DMS 273 treated with DMSO at 0.1 percent for 48 hours (cell line): Measurements from ENCODE around the gene IGF2R.
"Not testable (repeated sequence)": the region's sequence is repeated elsewhere in the genome, so short reads cannot be mapped to it uniquely, and the experiment has no call there.

Experiments used
- DNase-seq: peaks from one replicate; lab custom pipeline; 2025; lab: John Stamatoyannopoulos, UW

IGF2R gene

GRCh38 chr6:160124007-160124406 is 155.1 kb downstream of the IGF2R start:
- DNase-seq, result no peak

GRCh38 chr6:160124605-160125004 is 155.7 kb downstream of the IGF2R start:
- DNase-seq, result no peak

- not testable (repeated sequence) for DNase-seq
Measured at GRCh38 chr6:160125105-160125504, 156.2 kb downstream of the IGF2R start.

- no peak for DNase-seq
Measured at GRCh38 chr6:160127270-160128124, 158.6 kb downstream of the IGF2R start.

- DNase-seq, result no peak
Measured at GRCh38 chr6:160128125-160128683, 159.3 kb downstream of the IGF2R start.

- DNase-seq, result no peak
Measured at GRCh38 chr6:160128879-160129516, 160.1 kb downstream of the IGF2R start.

- DNase-seq, result no peak
Measured at GRCh38 chr6:160129881-160130615, 161.2 kb downstream of the IGF2R start.

- DNase-seq, result no peak
Measured at GRCh38 chr6:160130729-160131484, 162.0 kb downstream of the IGF2R start.

- DNase-seq, result no peak
Measured at GRCh38 chr6:160131636-160132296, 162.9 kb downstream of the IGF2R start.

- DNase-seq, result no peak
Measured at GRCh38 chr6:160132297-160132637, 163.4 kb downstream of the IGF2R start.

- DNase-seq, result no peak
Measured at GRCh38 chr6:160132776-160133338, 164.0 kb downstream of the IGF2R start.

GRCh38 chr6:160133441-160134336 is 164.8 kb downstream of the IGF2R start:
- no peak for DNase-seq

- not testable (repeated sequence) for DNase-seq
Measured at GRCh38 chr6:160134337-160134751, 165.5 kb downstream of the IGF2R start.

GRCh38 chr6:160134779-160135547 is 166.1 kb downstream of the IGF2R start:
- no peak for DNase-seq

- no peak for DNase-seq
Measured at GRCh38 chr6:160135907-160136655, 167.2 kb downstream of the IGF2R start.

- DNase-seq, result no peak
Measured at GRCh38 chr6:160137130-160137988, 168.5 kb downstream of the IGF2R start.
